Vagina (tissue), 2 donors: ENCODE results near the gene AMOTL2.

Experiments
- CTCF ChIP-seq, 3 experiments: fragments of 450-650 bp in 2 of 3; fragments of 200-600 bp in 1 of 3; sonication (generic) in 1 of 3; IDR thresholded peaks; one replicate each; pipeline ENCODE4 v1.5.1; 2017 to 2019; ENCODE audit warnings: antibody characterized with exemption in 3 of 3, mild to moderate bottlenecking in 2 of 3, moderate library complexity in 2 of 3
- POLR2A ChIP-seq, 2 donors: fragments of 450-650 bp; IDR thresholded peaks; one replicate each; pipeline ENCODE4 v1.6.1; 2017; ENCODE audit warnings: antibody characterized with exemption in 2 of 2, mild to moderate bottlenecking in 2 of 2, moderate library complexity in 2 of 2
- POLR2AphosphoS5 ChIP-seq, 2 donors: sonication (generic); formaldehyde crosslinking; IDR thresholded peaks; one replicate each; pipeline ENCODE4 v1.9.0; 2017; ENCODE audit warnings: antibody characterized with exemption in 2 of 2, mild to moderate bottlenecking in 2 of 2, low read depth in 1 of 2; ENCODE audit not compliant: insufficient read depth in 1 of 2

DNA sequence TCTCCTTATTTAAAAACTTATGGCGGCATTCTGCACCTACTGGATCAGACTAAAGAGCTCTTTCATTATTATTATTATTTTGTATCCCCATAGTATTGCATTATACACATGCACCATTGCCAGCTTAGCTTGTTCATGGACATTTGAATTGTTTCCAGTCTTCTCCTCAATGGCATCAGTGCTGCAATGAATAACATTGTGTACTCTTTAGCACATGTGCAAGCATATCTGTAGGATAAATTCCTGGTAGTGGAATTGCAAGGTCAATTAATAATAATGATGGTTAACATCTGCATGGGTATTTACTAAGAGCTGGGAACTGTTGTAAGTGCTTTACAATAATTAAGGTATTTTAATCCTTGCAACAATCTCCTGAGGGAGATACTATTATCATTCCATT, 52.0 kb downstream of the AMOTL2 start:
- no peak for TF ChIP-seq CTCF (IDR thresholded peaks at IDR 0.05)
- no peak for TF ChIP-seq POLR2A (IDR thresholded peaks at IDR 0.05)
- no peak for TF ChIP-seq POLR2AphosphoS5 (IDR thresholded peaks at IDR 0.05; ENCODE audit: insufficient read depth in 1 of 2, low read depth in 1 of 2)
